GM19193 (cell line): ENCODE results near the gene ADRM1.

Source experiments
- POLR2A ChIP-seq: IDR thresholded peaks from 4 replicates; pipeline ENCODE4 v1.6.1; 2011; ENCODE audit not compliant: insufficient read depth, insufficient read length; ENCODE audit errors: extremely low read depth

The ADRM1 gene

GRCh38 chr20:62328684-62329388 lies 26.0 kb downstream of the ADRM1 start:
- no peak for TF ChIP-seq POLR2A

- TF ChIP-seq POLR2A = no peak
These were observed 26.9 kb downstream of the ADRM1 start for GRCh38 chr20:62329389-62330377.

- TF ChIP-seq POLR2A = no peak
These were observed 27.9 kb downstream of the ADRM1 start for GRCh38 chr20:62330576-62331317.

GRCh38 chr20:62331347-62331746 lies 28.6 kb downstream of the ADRM1 start:
- no peak for TF ChIP-seq POLR2A

GRCh38 chr20:62332421-62332820 lies 29.6 kb downstream of the ADRM1 start:
- no peak for TF ChIP-seq POLR2A

GRCh38 chr20:62332989-62333819 lies 30.4 kb downstream of the ADRM1 start:
- TF ChIP-seq POLR2A = no peak

GRCh38 chr20:62333820-62334595 lies 31.2 kb downstream of the ADRM1 start:
- no peak for TF ChIP-seq POLR2A

GRCh38 chr20:62334881-62335280 lies 32.1 kb downstream of the ADRM1 start:
- no peak for TF ChIP-seq POLR2A

GRCh38 chr20:62335532-62335931 lies 32.7 kb downstream of the ADRM1 start:
- TF ChIP-seq POLR2A = no peak

GRCh38 chr20:62336329-62336728 lies 33.5 kb downstream of the ADRM1 start:
- no peak for TF ChIP-seq POLR2A

- no peak for TF ChIP-seq POLR2A
These were observed 34.2 kb downstream of the ADRM1 start for GRCh38 chr20:62336775-62337557.

- no peak for TF ChIP-seq POLR2A
These were observed 34.9 kb downstream of the ADRM1 start for GRCh38 chr20:62337558-62338293.
